C4-2B (cell line): ENCODE data around the gene DCTPP1.

Experiments used
- ZFX ChIP-seq: fragments of 450-650 bp; IDR thresholded peaks from 2 replicates; pipeline ENCODE4 v1.6.1; 2017
- TF ChIP-seq, protein P1 (sequence below): fragments of 450-650 bp; conservative IDR thresholded peaks from 2 replicates; pipeline ENCODE4 v1.5.1; 2017; ENCODE audit warnings: mild to moderate bottlenecking

GRCh38 chr16:30437511-30438046 lies 7.7 kb upstream of the DCTPP1 start:
- TF ChIP-seq, protein P1, sequence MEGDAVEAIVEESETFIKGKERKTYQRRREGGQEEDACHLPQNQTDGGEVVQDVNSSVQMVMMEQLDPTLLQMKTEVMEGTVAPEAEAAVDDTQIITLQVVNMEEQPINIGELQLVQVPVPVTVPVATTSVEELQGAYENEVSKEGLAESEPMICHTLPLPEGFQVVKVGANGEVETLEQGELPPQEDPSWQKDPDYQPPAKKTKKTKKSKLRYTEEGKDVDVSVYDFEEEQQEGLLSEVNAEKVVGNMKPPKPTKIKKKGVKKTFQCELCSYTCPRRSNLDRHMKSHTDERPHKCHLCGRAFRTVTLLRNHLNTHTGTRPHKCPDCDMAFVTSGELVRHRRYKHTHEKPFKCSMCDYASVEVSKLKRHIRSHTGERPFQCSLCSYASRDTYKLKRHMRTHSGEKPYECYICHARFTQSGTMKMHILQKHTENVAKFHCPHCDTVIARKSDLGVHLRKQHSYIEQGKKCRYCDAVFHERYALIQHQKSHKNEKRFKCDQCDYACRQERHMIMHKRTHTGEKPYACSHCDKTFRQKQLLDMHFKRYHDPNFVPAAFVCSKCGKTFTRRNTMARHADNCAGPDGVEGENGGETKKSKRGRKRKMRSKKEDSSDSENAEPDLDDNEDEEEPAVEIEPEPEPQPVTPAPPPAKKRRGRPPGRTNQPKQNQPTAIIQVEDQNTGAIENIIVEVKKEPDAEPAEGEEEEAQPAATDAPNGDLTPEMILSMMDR, result no peak
- no peak for TF ChIP-seq ZFX
